NCI-H146 treated with DMSO at 0.1 percent for 48 hours (cell line): ENCODE data around the gene PROK1.

ENCODE experiments used
- DNase-seq: peaks from one replicate; lab custom pipeline; 2025; ENCODE audit not compliant: unreplicated experiment; lab: John Stamatoyannopoulos, UW

PROK1 gene

GRCh38 chr1:110464340-110464739 is 13.4 kb downstream of the PROK1 start:
- DNase-seq = no peak

GRCh38 chr1:110465038-110465813 is 14.3 kb downstream of the PROK1 start:
- DNase-seq = no peak

DNA sequence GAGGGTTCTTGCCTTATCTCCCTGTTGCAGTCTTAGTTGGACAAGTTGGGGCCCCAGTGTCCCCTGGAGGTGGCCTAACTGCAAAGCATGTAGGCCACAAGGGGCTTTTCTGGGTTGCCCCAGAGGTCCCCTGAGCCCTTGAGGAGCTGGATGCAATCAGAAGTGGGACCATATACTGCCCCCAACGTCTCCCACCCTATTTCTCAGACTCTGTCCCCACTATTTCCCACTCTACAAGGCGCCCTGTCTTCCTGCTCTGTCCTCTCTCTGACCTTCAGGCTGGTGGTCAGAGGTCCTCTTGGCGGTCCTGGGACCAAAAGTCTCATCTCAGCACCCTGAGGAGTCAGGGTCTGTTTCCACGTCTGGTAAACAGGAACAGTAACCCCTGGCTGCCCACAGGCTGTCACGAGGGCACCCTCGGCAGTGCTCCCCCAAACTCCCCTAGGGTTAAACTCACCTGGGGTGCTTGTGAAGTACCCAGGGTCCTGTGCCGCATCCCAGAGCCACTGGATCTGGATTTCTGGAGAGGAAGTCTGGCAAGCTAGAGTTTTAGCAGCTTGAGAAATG is 14.9 kb downstream of the PROK1 start:
- no peak for DNase-seq

GRCh38 chr1:110466646-110467280 is 15.8 kb downstream of the PROK1 start:
- DNase-seq = no peak

GRCh38 chr1:110471131-110471530 is 20.2 kb downstream of the PROK1 start:
- DNase-seq = no peak

DNA sequence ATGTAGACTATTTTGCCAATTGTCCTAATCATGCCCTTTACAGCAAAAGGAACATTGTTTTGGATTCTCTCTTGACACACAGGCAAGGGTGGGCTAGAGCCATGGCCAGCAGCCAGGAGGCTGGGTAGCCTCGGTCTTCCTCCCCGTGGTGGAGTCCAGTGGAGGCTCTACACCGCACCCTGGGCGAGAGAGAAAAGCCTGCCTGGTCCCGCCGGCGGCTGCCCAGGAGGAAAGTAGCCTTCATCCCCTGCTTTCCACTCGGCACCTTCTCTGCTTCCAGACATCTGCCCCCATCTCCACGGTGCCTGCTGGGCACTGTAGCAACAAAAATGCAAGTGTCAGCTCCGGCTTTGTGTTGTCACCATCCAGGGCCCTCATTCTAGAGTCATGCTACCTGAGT is 21.6 kb downstream of the PROK1 start:
- DNase-seq = no peak

DNA sequence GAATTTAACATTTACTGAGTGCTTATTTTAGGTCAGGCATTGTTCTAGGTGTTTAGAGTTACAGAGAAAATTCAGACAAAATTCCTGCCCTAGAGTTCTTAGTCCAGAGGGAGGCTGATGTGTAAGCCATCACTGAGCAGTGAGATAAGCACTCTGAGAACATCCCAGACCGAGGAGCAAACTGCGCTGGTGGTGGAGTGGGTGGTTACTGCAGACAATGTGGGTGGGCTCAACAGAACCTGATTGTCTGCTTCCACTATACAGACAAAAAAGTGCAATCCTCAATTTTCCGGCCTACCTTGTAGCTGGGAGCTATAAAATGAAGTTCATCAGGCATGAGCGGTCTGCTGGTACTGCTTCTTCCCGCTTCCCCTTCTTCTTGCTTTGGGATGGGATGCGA is 23.5 kb downstream of the PROK1 start:
- DNase-seq = no peak

DNA sequence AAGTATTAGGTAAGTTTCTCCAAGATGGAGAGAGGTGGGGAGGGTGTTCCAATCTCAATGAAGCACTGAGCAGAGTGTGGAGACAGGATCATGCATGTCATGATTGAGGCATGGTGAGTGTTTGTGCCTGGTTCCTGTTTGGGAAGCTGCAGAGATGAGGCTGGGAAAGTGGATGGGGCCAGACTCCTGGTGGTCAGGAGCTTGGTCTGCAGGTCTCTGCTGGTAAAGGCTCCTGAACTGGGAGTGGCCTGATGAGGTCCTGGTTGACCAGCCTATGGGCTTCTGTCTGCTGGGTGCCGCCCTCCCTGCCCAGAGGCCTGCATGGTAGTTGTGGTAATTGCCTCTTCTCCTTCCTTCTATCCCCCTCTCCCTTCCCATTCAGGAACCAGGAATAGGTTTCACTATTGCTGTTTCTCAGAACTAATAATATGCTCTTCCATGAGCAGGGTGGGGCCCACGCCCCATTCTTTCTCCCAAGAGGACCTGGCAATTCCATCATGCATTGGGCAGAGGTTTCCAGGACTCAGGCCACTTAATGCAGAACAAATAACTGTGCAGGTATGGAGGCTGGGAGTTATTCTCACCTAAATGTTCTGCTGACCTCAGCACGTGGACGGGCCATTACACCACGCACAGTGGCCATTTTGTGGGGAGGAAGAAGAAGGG is 24.5 kb downstream of the PROK1 start:
- no peak for DNase-seq

DNA sequence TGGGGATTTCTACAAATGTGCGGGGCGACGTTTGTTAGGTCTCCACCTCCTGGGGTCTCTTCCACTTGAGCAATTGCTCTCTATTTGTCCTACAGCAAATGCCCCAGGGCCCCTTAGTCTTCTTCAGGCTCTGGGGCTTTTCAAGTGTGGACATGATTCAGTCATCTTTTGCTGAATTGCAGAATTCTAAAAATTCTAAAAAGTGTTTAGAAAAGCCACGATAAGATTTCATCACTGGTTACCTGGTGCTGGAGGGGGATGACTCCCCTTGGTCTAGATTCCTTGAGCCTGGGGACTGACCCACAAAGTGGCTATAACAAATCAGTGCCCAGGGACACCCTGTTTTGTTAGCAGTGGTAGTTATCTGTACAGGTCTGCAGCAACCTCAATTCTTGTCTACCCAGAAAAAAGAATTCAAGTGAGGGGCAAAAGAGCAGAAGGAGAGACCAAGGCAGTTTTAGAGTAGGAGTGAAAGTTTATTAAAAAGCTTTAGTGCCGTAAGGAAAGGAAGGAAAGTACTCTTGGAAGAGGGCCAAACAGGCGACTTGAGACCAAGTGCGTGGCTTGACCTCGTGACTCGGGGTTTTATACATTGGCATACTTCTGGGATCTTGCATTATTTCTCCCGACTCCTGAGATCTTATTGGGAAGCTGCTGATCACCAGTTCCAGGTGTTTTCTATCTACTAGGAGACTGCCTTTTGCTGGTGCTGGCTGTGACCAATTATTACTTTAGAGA is 25.2 kb downstream of the PROK1 start:
- no peak for DNase-seq

DNA sequence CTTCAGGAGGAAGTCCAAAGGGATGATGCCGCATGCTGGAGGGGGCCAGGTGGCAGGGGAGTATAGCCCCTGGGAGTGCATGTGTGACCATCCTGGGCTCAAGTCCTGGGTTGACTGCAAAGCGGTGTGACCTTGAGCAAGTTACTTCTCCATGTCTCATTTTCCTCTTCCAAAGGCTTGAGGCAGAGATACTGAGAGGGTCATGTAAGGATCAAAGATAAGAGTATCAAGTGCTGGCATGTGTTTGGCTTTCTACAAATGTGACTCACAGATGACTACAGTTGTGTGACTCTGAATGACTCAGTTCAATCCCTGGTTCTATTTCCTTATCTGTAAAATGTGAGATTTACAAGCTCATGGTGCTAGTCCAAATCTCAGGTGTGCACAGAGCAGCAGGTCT is 26.1 kb downstream of the PROK1 start:
- DNase-seq = no peak

- DNase-seq = no peak
These were observed 26.6 kb downstream of the PROK1 start for GRCh38 chr1:110477445-110477957.

DNA sequence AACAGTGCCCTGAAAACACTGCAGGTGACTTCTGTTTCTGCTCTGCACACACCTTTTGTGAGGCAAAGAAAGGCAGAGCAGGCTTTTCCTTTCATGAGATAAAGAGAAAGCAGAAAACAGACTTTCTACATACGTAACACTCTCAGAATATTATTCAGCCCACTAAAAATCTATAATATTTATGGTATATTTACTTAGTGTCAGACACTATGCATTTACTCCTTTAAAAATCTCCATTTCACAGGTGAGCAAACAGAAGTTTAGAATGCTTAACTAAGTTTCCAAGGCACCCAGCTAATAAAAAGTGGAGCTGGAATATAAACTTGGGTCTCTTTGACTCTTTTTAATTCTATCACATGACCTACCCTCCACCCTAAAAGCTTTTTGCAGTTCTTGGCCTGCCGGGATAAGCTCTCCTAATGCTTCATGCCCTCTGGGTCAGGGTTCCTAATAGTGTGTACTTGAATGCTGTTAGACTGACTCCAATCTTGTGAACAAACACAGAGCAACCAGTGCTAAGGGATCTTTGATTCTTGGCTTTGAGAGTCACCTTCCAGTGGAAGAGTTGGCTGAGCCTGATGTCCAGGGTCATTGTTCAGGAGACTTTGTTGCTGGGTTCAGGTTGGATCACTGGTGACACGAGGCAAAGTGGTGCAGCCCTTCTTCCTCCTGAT is 27.2 kb downstream of the PROK1 start:
- no peak for DNase-seq

- no peak for DNase-seq
These were observed 27.9 kb downstream of the PROK1 start for GRCh38 chr1:110478886-110479285.

DNA sequence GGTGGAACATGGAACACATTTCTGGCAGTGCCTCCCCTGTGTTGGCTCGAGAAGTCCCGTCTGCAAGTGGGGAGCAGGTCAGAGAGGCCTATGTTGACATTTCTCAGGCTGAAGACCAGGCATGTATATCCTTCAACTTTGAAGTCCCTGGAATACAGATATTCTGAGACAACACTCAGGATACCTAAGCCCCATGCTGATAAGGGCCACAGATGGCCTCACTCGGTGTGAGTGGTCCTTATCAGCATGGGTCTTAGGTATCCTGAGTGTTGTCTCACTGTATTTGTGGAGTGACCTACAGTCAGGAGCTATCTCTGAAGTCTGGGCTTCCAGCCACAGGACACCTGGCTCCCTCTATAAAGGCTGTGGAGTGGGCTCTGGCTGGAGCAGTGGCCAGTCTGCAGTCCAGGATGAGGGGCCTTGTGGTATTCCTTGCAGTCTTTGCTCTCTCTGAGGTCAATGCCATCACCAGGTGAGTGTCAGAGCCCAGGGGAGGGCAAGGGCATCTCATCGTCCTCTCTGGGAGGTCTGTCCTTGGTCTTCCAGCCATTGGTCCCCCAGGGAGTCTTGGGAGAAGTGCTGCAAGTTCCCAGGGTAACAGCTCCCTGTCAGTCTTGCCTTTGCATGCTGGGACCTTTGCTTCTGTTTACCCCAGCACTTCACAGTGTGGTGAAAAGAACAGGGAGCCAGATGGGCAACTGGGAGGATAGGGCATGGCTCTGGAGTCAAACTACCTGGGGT is 29.6 kb downstream of the PROK1 start:
- no peak for DNase-seq

DNA sequence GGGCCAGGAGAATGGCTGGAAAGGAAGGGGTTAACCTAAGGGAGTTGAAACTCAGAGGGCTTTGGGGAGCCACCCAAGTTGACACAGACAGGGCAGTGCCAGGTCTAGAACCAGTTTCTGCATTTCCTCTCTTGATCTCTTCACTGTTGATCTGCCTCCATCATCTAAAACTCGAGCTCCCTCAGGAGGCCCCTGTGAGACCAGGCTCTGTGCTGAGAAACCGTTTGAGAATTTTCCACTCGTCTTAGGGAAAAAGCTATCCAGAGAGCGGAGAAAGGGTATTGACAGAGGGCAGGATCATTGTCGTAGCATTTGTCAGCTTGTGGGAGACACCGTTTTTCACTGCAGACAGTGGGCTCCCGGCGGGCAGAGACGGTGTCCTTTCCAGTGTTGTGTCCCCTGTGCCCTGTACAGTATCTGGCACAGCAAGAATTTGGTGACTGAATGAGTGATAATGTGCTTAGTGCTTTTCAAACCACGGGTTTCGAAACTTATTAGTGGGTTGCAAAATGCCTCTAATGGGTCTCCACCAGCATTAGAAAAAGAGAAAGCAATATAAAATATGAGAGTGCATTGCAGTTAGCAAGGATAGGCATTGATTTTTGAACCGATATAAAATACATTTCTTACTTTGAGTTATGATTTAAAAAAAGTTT is 31.1 kb downstream of the PROK1 start:
- DNase-seq = no peak

DNA sequence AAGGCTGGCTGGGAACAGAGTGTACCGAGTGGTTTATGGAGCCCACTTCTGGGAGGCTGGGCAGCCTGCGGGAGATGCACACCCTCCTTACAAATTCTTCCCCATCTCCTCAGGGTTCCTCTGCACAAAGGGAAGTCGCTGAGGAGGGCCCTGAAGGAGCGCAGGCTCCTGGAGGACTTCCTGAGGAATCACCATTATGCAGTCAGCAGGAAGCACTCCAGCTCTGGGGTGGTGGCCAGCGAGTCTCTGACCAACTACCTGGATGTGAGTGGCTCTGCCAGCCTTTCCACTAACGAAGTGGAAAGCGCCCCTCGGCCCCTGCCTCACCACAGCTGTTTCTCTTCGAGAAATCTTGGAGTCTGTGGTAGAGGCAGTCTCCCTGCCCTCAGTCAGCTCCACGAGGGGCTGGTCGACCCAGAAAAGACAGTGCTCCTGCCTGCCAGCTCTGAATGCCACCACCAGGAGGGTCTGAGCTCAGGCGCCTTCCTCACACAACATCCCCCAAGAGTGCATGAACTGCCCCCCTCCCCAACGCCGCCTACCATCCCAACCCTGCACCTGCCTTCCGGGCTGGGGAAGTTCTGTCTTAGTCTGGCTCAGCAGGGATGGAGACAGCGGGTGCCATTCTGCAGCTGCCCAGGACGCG is 31.8 kb downstream of the PROK1 start:
- DNase-seq = peak; percentile 10

GRCh38 chr1:110483308-110483685 is 32.3 kb downstream of the PROK1 start:
- no peak for DNase-seq

DNA sequence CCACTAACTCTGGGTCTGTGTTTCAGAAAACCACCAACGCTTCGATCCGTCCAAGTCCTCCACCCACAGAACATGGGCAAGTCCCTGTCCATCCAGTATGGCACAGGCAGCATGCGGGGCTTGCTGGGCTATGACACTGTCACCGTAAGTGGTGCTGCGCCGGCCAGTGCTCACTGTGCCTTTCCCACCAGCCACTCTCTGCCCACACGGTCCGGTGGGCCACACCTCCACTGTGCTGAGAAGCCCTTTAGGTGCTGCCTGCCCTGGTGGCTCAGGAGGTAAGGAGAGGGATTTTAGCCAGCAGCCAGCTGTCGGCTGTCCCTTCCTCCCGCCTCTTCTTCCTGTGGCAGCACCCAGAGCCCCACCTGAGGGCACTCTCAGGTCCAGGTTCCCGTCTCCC is 33.9 kb downstream of the PROK1 start:
- no peak for DNase-seq

DNA sequence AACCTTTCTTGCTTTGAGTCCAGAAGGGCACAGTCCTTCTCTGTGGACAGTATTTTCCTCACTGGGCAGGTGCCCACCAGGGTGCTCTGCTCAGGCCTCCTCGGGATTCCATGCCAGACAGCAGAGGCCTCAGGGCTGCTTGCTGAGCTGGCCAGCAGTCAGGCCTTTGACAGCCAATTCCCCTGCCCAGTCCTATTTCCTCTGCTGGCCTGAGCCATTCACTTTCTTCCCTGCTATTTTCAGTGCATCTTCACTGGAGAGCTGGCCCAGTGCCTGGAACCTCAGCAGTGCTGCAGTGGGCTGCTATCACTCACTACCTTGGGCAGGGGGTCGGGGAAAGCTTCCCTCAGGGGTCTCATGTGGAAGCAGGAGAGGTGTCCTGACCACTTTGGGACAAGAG is 34.8 kb downstream of the PROK1 start:
- no peak for DNase-seq
